GM21825 (cell line): ENCODE results near the gene SLC13A3.

Experiments
- ATAC-seq: cut with Tn5 transposase; IDR thresholded peaks from one replicate; pipeline ENCODE4 v1.9.1; 2021; ENCODE audit warnings: mild to moderate bottlenecking, moderate library complexity; ENCODE audit not compliant: unreplicated experiment

SLC13A3 gene

DNA sequence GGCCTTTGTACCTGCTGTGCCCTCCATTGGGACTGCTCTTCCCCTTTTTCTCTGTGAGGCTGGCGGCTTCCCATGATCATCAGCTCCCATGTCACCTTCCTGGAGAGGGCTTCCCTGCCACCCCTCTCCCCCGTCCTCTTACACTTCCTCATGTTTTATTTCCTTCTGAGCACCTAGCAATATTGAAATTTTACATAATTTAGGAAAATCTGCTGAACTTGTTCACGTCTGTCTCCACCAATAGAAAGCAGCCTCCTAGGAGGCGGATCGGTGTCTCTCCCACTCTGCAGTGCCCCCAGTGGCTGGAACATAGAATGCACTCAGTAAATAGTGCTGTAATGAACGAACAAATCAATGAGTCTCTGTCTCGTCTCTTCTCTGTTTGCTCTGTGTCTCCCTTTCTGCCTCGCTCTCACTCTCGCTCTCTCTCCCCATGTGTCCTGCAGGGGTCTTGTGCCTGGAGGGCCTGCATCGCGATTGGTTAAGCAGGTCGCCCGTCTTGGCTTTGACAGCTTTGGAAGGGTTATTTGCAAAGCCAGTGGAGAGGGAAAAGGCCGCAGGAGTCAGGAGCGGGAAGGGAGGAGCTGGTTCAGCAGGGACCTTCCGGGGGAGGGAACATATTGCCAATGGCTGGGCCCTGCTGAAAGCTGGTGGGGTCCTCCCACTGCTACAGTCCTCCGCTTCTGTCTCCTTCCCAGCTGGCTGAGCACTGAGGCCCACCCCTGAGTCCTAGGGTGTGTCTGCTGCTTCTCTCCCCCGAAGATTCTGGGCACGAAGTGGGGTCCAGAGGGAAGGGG is 88.7 kb downstream of the SLC13A3 start:
- no peak for ATAC-seq

DNA sequence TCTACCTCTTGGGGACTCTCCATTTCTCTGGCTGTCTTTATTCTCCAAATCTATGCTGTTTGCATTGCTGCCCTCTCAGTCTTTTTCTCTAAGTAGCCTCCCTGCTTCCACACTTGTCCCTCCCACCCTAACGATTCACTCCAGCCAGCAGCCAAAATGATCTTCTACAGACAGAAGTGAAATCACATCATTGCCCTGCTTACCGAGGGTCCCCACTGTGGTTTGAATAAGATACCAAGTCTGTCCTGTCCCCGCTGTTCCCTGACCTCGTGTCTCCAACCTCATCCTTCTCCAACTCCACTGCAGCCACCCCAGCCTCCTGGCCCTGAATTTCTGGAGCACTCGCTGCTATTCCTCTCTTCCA is 89.3 kb downstream of the SLC13A3 start:
- no peak for ATAC-seq

DNA sequence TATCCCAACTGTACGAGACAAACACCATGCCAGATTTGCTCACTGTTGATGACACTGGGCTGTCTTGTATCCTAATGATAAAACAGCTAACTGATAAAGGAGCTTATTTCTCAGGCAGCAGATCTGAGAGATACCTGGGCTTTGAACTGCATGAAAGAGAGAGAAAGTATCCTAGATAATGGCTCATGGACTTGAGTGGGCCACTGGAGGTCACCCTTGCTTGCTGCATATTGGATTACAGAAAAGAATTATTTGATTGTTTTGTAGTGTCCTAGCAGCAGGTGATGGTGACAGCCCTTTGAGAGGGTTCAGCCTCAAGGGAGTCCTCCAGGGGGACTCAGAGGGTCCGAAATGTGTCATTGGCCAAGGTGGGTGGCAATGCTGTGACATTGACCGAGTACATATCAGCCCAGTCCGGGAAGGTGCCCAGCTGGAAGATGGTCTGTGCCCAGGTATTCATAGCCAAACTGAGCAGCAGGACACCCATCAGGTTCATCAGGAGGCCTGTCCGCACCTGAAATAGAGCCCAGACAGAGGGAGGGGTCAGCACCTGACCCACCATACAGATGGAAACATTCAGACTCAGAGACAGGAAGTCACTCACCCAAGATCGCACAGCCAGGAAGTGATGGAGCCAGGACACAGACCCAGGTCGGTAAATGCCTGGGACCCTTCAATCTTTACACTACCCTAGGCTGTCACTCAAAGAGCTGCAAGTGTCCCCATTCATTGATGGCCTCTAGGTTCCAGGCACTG is 91.4 kb downstream of the SLC13A3 start:
- no peak for ATAC-seq

DNA sequence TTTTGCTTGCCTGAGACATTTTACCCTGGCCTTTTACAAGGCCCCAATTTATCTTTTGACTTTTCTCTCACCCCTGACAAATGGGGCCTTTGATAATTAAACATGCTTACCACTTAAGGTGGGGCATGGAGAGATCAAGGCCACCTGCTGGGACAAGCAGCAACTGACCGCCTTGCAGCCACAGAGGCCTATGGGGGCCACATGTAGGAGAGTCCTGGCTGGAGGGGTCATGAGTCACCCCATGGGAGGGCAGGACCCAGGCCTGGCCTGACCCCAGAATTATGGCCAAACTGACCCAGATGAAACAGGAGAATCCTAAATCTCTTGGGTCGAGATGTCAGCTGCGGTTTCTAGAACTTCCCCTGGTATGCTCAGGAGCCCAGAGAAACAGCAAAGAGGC is 92.3 kb downstream of the SLC13A3 start:
- ATAC-seq: no peak

DNA sequence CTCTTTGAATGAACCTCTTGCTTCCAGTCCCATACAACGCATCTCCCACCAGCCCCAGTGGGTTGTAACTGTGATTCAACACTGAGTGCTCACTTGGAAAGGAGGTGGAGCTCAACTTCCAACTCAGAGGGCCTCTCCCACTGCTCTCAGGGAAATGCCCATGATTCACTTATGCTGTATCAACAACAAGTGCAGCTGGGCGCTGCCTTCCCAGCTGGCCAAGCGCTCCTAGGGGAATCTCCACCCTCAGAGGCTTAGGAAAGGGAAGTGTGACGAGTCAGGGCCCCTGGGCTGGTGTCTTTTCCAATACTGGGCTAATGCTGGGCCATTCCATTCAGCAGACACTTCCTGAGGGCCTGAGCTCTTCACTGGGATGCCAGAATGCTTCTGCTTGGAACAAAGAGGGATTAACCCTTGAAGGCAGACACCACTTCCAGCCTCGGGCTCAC is 92.7 kb downstream of the SLC13A3 start:
- ATAC-seq: no peak

DNA sequence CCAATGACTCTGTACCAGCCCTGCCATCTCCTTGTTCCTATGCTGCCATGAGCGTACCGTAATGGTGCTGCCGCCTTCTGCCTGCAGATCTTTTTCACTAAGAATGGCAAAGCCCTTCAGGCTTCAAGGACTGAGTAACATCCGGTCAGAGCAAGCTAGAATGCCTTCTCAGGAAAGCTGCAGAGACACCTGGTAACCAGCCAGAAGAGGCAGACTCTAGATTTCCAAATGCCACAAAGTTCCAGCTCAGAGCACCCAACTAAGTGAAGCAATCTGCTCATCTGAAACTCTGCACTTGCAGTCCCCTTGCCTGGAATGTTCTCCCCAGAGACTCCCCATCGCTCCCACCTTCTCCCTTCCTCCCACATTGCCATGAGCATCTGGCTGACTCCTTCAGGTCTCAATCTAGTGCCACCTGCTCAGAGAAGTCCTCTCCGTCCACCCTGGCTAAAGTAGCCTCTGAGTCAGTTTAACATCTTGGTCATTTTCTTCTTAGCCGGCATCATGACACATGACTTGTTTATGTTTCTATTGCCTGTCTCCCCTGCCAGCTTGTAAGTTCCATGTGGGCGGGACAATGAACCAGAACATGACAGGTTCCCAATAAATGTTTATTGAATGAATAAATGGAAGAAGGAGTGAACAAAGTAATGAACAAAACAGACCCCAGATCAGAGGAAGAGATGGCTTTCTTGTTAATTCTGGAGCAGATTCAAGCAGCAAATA is 93.9 kb downstream of the SLC13A3 start:
- ATAC-seq: no peak

DNA sequence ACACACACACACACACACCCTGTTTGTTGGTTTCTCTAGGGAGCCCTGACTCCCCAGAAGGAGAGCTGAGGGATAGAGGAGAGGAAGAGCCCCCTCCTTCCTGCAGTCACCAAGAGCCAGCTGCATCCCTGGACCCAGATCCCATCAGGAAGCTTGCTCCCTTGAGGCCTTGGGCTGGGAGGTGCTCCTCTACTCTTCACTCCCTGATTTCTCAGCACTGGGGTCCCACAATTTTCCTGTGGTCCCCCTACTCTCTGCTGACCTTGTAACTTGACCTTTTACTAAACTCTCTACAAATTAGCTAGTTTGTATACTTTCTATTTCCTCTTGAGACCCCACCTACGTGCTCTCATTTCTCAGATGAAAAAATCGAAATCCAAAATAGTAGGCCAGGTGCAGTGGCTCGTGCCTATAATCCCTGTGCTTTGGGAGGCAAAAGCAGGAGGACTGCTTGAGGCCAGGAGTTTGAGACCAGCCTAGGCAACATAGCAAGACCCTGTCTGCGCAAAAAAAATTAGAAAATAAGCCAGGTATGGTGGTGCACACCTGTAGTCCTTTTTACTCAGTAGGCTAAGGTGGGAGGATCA is 95.8 kb downstream of the SLC13A3 start:
- no peak for ATAC-seq

DNA sequence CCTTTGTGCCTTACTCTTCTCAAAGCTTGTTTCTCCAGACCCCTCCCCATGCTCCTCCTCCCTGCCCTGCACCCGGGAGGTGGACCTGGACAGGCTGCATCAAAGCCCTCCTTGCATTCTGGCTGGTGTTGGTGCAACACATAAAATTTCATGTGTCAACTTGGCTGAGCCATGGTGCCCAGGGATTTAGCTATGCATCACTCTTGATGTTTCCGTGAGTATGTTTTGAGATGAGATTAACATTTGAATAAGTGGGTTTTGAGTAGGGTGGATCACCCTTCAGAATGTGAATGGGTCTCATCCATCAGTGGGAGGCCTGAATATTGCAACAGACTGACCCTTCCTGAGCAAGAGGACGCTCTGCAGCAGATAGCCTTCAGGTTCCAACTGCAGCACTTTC is 96.4 kb downstream of the SLC13A3 start:
- ATAC-seq: no peak

DNA sequence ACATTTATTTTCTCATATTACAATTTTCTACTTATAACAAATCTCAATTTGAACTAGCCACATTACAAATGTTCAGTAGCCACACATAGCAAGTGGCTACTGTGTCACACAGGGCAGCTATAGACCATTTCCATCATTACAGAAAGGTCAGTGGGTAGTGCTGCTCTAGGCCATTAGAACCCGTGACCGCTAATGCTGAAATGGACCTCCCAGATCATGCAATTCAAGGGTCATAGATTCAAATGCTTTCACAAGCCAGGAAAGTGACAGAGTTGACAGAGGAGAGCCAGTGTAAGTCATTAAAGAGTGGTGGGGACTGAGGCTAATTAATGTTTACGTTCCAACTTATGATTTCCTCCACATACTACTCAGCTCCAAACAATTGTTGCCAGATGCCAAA is 97.3 kb downstream of the SLC13A3 start:
- no peak for ATAC-seq

DNA sequence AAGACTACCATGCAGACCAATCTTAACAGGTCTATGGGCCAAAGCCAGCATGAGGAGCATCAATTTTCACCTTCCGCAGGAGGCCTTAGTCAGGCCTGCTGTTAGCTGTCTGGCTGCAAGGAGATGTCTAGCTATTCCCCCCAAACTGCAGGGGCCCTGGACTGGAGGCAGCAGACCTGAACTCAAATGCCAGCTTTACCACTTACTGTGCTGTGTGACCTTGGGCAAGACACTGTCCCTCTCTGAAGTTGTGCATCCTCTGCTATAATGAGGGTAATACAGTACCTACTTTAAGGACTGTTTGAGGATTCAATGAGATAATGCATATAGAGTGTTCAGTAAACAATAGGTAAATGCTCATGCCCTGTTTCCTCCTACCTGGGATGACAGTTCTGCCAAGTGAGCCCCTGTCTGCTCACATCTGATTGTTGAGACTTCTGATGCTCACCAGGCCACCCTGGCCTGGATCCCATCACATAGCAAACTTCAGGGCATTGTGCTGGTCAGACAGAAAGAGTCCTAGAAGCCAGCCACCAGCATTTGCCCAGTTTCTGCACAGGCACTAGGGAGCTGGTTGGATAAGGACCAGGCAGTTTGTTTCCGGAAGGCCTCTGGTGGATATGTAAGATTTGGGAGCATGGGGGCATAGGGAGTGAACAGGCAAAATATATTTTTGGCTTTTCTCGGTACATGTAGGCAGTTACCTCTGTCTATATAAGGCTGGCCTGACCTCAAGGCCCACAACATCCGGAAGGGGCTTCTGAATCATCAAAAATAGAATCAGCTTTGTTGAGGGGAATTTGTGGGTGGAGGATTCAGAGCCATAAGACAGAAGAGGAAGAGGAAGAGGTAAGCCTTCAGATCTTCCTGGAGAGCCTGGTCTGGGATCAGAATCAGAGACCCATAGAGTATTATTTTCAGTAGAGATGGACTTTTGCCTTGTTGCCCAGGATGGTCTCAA is 98.5 kb downstream of the SLC13A3 start:
- ATAC-seq: peak; percentile 66

DNA sequence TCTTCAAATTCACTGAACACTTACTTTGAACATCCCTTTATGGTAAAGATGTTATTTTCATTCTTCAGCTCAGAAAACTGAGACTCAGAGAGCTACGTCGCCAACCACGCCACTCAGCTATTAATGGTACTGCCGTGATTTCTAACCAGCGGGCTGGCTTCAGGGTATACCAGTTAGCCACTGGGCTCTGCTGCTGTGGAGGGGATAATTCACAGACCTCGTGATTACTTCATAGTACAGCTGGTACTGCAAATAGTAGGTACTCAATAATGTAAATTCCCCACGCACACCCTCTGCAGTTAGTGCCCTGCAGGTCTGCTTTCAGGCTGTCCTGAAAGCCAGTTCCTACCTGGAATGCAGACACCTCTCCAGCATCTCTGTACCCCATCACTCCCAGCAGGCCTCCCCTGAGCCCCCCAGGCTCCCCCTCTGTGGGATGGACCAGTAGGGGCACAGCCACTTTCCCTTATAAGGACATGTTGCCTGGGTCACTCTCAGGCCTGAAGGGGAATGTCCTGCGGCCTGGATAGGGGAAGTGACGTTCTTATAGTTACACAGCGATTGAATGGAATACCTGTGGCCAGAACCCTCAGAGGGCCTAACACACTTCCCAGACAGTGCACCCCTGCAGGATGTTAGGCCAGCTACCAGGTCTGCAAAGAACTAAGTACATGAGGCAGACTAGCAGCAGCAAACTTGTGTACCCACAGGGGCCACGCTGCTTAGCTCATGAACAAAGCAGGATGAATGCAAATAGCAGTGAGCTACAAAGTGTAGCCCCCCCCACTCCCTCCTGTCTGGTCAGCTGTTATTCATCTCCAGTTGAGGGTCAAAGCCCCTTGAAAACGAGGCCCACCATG is 99.5 kb downstream of the SLC13A3 start:
- no peak for ATAC-seq

DNA sequence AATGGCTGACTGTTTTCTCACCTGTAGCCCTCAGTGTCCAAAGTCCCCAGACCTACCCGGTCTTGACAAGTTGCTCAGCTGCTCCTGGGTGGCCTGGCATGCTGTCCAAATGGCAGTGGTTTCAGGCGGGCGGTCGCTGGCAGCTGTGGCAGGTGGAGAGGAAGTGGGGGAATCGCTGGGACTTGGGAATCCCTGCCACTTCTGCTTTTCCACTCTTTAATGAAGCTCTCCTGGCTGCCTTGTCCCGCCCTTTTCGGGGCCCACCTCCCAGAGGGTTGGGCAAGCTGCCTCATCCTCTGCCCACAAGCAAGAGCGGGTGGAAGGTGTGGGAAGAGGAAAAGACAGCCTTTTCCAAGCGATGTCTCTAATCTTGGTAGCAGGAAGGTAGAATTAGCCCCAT is 100.8 kb downstream of the SLC13A3 start, which contains the start of gene OCSTAMP:
Gene OCSTAMP, minus strand, starts transcription at position 194 of the 400 bp plus-strand sequence. Its CDS starts 94 bp downstream, at position 100.
- ATAC-seq: no peak

DNA sequence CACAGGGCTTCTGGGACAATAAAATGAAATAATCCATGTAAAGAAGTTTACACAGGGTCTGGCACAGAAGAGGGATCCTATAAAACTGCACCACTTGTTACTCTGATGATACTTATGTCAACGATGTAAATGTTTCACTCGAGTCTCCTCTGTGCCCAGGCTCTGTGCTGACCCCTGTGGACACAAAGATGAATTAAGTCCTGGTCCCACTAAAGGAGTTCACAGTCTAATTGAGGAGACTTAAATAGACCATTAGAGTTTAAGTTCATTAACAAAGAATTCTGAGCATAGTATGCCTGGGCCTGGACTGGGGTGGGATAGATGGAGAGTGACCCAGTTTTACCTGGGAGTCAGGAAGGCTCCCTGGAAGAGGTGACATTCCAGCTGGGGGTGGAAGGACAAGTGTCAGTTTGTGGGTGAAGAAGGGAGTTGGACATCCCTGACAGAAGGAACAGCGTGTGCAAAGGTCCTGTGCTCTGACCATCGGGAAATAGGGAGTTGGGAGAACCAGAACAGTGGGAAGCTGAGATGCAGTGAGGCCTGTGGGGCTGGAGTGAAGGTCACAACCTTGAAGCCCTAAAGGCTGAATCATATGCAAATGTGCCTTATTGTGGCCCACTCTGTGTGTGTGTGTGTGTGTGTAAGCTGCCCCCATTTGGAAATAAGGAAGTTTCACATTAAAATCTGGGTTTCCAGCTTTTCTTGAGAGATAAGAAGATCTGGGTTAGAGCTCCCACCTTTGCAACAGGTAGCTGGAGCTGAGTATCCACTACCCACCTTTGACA is 101.9 kb downstream of the SLC13A3 start:
- no peak for ATAC-seq

DNA sequence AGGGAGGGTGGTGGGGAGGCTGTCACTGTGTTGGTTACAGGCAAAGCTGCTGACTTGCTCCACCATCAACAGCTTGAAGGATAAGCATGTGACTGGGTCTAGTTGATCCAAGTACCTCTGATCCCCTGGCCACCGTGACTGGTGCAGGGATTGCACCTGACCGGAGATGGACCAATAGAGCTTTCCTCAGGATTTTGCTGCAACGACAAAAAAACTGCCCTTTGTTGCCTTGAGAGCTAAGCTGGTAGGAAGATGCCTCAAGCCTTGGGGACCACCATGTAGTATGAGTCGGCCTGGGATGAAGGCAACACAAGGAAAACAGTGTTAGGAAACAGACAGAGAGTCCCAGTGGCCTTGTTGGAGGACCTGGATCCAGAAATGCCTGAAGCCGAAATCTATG is 102.6 kb downstream of the SLC13A3 start:
- no peak for ATAC-seq

DNA sequence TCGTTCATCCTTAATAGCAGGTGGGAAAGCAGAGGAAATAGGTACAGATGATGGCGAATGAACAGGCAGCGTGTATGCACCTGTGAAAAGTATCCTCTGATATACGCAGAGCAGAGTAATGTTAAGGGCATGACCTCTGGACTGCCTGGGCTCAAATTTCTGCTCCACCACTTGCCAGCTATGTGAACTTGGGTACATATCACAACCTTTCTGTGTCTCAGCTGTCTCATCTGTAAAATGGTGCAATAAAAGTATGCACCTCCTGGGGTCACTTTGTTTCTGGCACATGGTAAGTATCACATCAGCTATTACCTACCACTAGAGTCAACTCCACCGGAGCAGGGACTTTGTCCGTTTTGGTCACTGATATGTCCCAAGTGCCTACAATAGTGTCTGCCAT is 103.3 kb downstream of the SLC13A3 start:
- ATAC-seq: no peak

DNA sequence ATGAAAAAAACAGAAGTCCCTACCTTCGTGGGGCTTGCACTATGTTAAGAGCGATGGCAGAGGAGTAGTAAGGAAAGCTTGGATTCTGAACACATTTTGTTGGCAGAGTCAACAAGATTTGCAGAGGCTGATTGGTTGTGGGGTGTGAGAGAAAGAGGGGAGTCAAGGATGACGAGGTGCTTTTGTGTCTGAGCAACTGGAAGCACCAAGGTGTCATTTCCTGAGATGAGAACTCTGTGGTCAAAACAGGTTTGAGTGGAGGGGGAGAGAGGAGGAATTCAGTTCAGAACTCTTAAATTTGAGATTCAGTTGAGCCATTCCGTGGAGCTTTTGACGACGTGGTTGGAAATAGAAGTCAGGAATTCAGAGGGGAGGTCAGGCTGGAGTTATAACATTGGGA is 104.3 kb downstream of the SLC13A3 start:
- no peak for ATAC-seq

DNA sequence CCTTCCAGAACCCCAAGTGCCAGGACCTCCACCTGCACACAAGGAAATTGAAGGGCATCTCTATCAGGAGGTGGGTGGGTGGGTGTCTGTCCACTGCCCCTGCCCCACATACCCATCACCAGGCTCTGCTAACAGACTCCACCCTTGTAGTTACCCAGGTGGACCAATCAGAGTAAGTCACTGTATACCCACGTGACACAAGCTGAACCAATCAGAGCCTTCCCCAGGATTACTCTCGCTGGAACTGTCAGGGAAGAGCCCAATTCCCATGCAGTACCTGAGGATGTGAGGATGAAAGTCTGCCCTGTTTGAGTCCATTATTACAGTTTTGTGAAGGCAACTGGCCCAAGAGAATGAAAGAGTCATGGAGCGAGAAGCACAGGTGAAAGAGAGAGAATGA is 105.0 kb downstream of the SLC13A3 start:
- no peak for ATAC-seq

DNA sequence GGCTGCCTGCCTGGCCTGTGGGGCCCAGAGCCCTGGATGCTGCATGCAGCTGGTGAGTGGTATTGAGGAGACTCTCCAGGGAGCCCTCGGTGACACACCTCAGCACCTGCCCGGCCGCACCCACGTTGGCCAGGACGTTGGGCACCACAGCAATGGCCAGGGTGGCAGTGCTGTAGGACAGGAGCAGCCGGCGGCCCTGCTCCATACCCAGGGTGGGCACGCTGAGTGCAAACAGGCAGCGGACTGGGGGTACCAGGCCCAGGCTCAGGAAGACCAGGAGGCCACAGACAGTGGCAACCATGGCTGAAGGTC is 105.5 kb downstream of the SLC13A3 start:
- ATAC-seq: no peak
